ENCODE data around the gene DEUP1.

Gene DEUP1

DNA sequence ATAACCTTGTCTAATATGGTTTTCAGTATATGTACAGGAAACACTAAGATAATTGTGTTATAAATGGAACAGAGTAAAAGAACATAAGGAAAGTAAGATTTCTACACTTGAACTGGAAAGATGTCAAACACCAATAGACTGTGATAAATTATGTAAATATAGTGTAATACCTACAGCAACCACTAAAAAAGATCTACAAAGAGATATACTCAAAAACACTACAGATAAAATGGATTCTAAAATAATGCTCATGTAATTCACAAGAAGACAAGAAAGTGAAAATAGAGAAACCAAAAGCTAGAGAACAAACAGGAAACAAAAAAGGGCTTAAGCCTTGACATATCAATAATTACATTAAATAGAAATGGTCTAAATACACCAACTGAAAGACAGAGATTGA is 30.9 kb downstream of the DEUP1 start:
- TF ChIP-seq, protein P1, sequence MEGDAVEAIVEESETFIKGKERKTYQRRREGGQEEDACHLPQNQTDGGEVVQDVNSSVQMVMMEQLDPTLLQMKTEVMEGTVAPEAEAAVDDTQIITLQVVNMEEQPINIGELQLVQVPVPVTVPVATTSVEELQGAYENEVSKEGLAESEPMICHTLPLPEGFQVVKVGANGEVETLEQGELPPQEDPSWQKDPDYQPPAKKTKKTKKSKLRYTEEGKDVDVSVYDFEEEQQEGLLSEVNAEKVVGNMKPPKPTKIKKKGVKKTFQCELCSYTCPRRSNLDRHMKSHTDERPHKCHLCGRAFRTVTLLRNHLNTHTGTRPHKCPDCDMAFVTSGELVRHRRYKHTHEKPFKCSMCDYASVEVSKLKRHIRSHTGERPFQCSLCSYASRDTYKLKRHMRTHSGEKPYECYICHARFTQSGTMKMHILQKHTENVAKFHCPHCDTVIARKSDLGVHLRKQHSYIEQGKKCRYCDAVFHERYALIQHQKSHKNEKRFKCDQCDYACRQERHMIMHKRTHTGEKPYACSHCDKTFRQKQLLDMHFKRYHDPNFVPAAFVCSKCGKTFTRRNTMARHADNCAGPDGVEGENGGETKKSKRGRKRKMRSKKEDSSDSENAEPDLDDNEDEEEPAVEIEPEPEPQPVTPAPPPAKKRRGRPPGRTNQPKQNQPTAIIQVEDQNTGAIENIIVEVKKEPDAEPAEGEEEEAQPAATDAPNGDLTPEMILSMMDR (IDR thresholded peaks at IDR 0.05), result no peak

DNA sequence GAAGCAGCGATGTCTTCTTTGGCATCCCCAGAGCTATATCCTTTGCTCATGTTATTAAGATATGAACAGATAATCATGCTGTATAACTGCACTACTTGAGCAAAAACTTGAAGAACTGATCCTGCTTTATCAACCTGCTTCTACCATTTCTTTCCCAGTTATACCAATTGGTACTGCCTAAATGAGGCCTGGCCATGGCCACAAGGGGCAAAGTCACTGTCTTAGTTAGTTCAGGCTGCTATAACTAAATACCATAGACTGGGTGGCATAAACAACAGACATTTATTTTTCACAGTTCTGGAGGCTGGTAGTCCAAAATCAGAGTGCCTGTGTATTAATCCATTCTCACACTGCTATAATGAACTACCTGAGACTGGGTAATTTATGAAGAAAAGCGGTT is 37.5 kb downstream of the DEUP1 start:
- TF ChIP-seq, protein P1 (IDR thresholded peaks at IDR 0.05), result no peak

DNA sequence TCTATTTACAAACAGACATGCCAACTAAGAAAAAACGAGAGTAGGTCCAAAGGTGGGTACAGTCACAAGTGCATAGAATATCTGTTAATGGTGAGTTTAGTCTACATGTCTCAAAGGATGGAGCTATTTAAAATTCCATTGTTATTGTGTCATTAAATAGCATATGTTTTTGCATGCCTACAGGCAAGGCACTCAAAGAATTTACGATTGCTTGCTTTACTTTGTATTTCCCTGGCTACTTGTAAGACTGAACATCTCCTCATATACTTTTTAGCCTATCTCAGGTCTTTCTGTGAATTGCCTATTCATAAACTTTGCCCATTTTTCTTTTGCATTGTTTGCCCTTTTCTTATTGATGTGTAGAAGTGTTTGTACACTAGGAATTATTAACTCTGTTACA is 39.7 kb downstream of the DEUP1 start:
- TF ChIP-seq, protein P1 (IDR thresholded peaks at IDR 0.05), result no peak

DNA sequence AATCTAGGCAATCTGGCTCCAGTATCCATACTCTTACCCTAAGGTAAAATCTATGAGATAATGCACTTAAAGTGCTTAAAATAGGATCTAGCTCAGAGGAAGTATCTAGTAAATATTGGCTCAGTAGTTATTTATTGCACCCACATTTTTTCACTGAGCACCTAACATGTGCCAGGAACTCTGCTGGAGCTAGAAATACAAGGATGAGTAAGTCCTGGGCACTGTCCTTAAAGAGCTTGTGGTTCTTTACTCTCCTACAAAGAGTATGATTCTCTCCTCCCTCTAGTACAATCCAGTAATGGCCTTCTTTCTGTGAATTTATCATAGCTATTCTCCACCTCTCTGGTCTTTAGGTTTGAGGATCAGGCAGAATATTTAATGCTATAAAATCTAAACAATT is 59.2 kb downstream of the DEUP1 start:
- TF ChIP-seq, protein P1 (IDR thresholded peaks at IDR 0.05), result no peak

DNA sequence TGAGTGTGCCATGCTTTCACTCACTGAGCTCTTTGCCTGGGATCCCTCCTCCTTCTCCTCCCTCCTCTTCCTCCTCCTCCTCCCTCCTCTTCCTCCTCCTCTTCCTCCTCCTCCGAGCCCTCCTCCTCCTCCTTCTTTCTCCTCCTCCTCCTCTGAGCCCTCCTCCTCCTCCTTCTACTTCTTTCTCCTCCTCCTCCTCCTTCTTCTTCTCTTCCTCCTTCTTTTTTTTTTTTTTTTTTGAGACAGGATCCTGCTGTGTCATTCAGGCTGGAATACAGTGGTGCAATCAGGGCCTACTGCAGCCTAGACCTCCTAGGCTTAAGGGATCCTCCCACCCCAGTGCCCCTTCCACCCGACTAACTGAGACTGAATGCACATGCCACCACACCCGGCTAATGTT is 62.3 kb downstream of the DEUP1 start:
- TF ChIP-seq, protein P1 (IDR thresholded peaks at IDR 0.05), result no peak

DNA sequence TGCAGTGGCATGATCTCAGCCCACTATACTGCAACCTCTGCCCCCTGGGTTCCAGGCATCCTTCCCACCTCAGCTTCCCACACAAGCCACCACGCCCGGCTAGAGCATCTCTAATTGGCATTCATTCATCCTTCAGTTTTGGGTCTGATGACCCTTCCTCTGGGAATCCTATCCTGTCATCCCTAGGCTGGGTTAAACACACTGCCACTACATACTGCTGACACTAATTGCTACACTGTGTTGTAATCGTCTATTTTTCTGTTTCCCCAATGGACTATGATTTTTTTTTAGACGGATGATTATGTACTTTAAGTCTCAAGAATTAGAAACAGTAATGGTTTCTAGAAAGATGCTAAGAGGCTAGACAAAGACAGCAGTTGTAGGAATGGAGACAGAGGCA is 62.8 kb downstream of the DEUP1 start:
- TF ChIP-seq, protein P1 (IDR thresholded peaks at IDR 0.05), result no peak

DNA sequence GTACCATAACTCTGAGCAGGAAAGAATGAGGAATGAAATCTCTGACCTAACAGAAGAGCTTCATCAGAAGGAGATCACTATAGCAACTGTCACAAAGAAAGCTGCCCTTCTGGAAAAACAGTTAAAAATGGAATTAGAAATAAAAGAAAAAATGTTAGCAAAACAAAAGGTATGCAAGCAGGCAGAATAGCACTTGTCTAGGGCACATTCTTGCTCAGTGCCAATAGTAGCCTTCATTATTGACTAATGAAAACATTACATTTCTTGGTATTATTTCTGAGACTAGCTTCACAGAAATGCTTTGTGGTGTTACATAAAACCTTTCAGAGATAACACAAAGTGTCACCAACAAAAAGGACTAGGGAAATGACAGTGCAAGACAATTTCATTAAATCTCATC is 63.9 kb downstream of the DEUP1 start:
- TF ChIP-seq, protein P1 (IDR thresholded peaks at IDR 0.05), result no peak

DNA sequence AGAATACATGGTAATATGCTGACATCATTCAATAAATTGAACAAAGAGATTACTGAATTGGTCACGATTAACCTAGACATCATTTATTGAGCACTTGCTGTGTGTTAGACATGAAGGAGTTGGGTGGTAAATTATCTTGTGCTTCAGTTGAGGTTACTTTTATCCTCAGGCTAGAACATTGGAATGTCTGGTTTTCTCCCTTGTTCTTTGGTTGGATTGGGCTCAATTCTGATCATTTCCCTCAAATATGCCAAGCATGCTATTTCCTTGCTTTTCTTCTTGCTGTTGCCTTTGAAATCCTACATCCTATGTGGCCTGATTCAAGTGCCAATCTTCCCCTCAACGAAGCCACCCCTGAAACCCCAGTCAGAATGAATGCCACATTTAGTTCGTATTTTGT is 65.8 kb downstream of the DEUP1 start:
- TF ChIP-seq, protein P1 (IDR thresholded peaks at IDR 0.05), result no peak

Measured in LNCAP (cell line).